Right cardiac atrium (tissue), 5 donors: Measurements from ENCODE around the gene ARID1A. TPM values are rescaled to one million over a fixed set of nuclear protein-coding genes. Genes with fewer than 3 reads are reported as not detected.

Source experiments
- ATAC-seq, 2 donors: fragments of 200-7000 bp; cut with Tn5 transposase; one replicate each; pipeline versions ENCODE4 v1.8.0 to v1.9.1; 2020; ENCODE audit warnings: moderate library complexity in 2 of 2, mild to moderate bottlenecking in 1 of 2
- DNase-seq, 3 donors: peaks; one replicate each; pipeline ENCODE4 v3.0.0-alpha.2; 2020
- H3K27ac ChIP-seq: one replicate; pipeline ENCODE4 v1.5.1; 2013; ENCODE audit warnings: mild to moderate bottlenecking, low read length, control low read depth, moderate library complexity
- H3K27me3 ChIP-seq: one replicate; pipeline ENCODE4 v1.6.1; 2013; ENCODE audit not compliant: control insufficient read depth, insufficient read depth
- H3K4me1 ChIP-seq: one replicate; pipeline ENCODE4 v1.6.1; 2013; ENCODE audit warnings: low read length; ENCODE audit not compliant: control insufficient read depth, insufficient read depth
- H3K4me3 ChIP-seq: one replicate; pipeline ENCODE4 v1.5.1; 2013; ENCODE audit warnings: low read length, control low read depth
- H3K9me3 ChIP-seq: one replicate; pipeline ENCODE4 v1.6.1; 2013; ENCODE audit warnings: low read length; ENCODE audit not compliant: control insufficient read depth
- WGBS: extraction: QIAGEN DNeasy Blood & Tissue Kit; methylation state at CpG from one replicate; pipeline ENCODE4 v1.1.7; 2013; 5-methylcytosine and 5-hydroxymethylcytosine counted together
- intact Hi-C, 4 donors: fragments of 100-400 bp; cut with DNase I; formaldehyde crosslinking; loops; one replicate each; pipeline versions ENCODE4 v1.11.0 to v1.14.0; 2022 to 2023
- polyA plus RNA-seq: library from polyadenylated mRNA; stranded (reverse); fragments of 200-250 nt; gene quantifications from one replicate; pipeline ENCODE4 v1.2.3, GENCODE V29; 2013
- total RNA-seq, 4 donors: library from RNA; stranded (reverse); fragmentation: NEBNext Ultra II Directional; extraction: Animal tissue kit (Norgen Biotek cat#: 25700); gene quantifications; one replicate each; pipeline ENCODE4 v1.2.1, GENCODE V29; 2021
- donor health status: healthy with polysubstance abuse.
- donor health status: DM: no; HTN: yes; CAD: no.
- donor health status: DM: no; HTN: no; CAD: no.
- donor health status: DM: no; HTN: yes; CAD: no; lungs with severe emphysema.
- donor health status: DM: yes; HTN: yes; CAD: no.

Gene ARID1A
- total and polyA plus RNA-seq, 5 donors, result 15.7 to 45.3 (median 37.6) TPM

DNA sequence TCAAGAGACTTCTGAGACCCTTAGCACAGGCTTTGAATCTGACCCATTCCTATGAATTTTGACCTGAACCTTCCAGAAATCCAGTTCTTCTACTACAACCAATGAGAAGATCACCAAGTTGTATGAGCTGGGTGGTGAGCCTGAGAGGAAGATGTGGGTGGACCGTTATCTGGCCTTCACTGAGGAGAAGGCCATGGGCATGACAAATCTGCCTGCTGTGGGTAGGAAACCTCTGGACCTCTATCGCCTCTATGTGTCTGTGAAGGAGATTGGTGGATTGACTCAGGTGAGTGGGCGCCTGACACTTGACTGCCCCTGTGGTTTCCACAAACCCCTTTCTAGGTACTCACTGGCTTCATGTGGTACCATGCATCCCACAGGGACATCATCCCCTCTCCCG lies 71.9 kb downstream of the ARID1A start:
- Histone ChIP-seq H3K27me3 (no peaks in the 10 kb centered on the region), H3K4me1 (peaks cover 13% of the 10 kb centered on the region), H3K4me3 (no peak overlapping the region), H3K9me3 (no peaks in the 10 kb centered on the region), H3K27ac (no peak overlapping the region)
- 82% methylated on average over 4 of the region's 4 CpGs for WGBS
- DNase-seq (no peak), ATAC-seq (no peak)
- intact Hi-C loops, result no loop called here

GRCh38 chr1:26768755-26769154 lies 72.9 kb downstream of the ARID1A start:
- DNase-seq (no peak), ATAC-seq (no peak)
- peak overlapping the region; percentile 46 for H3K27ac ChIP-seq
- WGBS, result 7% methylated on average over 3 of the region's 3 CpGs
- no peak overlapping the region for H3K4me3 ChIP-seq
- no peaks in the 10 kb centered on the region for H3K9me3 ChIP-seq
- no peaks in the 10 kb centered on the region for H3K27me3 ChIP-seq
- intact Hi-C loops, result no loop called here
- peaks cover 13% of the 10 kb centered on the region for H3K4me1 ChIP-seq

DNA sequence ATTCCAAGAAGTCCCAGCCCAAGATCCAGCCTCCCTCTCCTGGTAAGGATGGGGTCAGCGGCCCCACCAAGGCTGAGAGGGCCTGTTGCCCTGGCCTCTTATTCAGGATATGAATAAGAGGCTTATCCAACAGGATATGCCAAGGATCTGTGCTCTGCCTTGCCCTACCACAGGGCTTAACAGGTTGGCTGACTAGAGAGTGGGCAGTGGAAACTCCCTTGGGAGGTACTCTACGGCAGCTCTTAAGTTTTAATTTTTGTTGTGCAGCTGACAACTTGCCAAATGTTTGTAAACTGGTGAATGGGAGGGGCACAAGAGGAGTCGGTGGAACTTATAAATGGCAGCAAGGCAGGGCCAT lies 75.4 kb downstream of the ARID1A start:
- ATAC-seq (peak; percentile 9 to 71), DNase-seq (no peak)
- intact Hi-C loops, result no loop called here
- H3K4me3 ChIP-seq, result no peak overlapping the region
- no peaks in the 10 kb centered on the region for H3K27me3 ChIP-seq
- H3K4me1 ChIP-seq, result peaks cover 13% of the 10 kb centered on the region
- 48% methylated on average over 3 of the region's 3 CpGs for WGBS
- H3K27ac ChIP-seq, result peak overlapping the region; percentile 34
- no peaks in the 10 kb centered on the region for H3K9me3 ChIP-seq

- peak in 2 of 3 donors; percentile 42 to 63 for DNase-seq
- intact Hi-C loops, result no loop called here
- H3K9me3 ChIP-seq, result no peaks in the 10 kb centered on the region
- ATAC-seq, result peak; percentile 62 to 87
- no peak overlapping the region for H3K4me3 ChIP-seq
- peak overlapping the region; percentile 34 for H3K27ac ChIP-seq
- 67% methylated on average over 2 of the region's 2 CpGs for WGBS
- no peaks in the 10 kb centered on the region for H3K27me3 ChIP-seq
- H3K4me1 ChIP-seq, result peaks cover 13% of the 10 kb centered on the region
Observed at GRCh38 chr1:26771643-26772321, 76.0 kb downstream of the ARID1A start.

DNA sequence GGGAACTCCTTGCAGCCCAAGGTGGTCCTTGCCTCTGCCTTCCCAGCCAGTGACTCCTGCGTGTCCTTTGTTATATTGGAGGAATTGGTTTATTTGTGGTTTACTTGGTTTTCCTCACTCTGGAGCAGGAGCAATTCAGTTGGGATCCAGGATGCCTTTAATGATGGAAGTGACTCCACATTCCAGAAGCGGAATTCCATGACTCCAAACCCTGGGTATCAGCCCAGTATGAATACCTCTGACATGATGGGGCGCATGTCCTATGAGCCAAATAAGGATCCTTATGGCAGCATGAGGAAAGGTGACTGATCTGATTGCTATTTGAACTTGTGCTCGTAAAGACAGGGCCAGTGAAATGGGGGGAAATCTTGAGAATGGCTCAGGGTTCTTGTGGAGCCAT lies 76.9 kb downstream of the ARID1A start:
- no peak for DNase-seq
- no peak overlapping the region for H3K27ac ChIP-seq
- ATAC-seq, result no peak
- H3K9me3 ChIP-seq, result no peaks in the 10 kb centered on the region
- H3K27me3 ChIP-seq, result no peaks in the 10 kb centered on the region
- H3K4me1 ChIP-seq, result peaks cover 13% of the 10 kb centered on the region
- no peak overlapping the region for H3K4me3 ChIP-seq
- intact Hi-C loops, result no loop called here
- 85% methylated on average over 4 of the region's 4 CpGs for WGBS

DNA sequence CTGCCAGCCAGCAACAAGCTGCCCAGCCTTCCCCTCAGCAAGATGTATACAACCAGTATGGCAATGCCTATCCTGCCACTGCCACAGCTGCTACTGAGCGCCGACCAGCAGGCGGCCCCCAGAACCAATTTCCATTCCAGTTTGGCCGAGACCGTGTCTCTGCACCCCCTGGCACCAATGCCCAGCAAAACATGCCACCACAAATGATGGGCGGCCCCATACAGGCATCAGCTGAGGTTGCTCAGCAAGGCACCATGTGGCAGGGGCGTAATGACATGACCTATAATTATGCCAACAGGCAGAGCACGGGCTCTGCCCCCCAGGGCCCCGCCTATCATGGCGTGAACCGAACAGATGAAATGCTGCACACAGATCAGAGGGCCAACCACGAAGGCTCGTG lies 78.6 kb downstream of the ARID1A start:
- no peaks in the 10 kb centered on the region for H3K9me3 ChIP-seq
- no peak overlapping the region for H3K4me3 ChIP-seq
- H3K27me3 ChIP-seq, result no peaks in the 10 kb centered on the region
- H3K27ac ChIP-seq, result no peak overlapping the region
- intact Hi-C loops, result no loop called here
- DNase-seq (no peak), ATAC-seq (no peak)
- 96% methylated on average over 13 of the region's 13 CpGs for WGBS
- peaks cover 9% of the 10 kb centered on the region for H3K4me1 ChIP-seq

DNA sequence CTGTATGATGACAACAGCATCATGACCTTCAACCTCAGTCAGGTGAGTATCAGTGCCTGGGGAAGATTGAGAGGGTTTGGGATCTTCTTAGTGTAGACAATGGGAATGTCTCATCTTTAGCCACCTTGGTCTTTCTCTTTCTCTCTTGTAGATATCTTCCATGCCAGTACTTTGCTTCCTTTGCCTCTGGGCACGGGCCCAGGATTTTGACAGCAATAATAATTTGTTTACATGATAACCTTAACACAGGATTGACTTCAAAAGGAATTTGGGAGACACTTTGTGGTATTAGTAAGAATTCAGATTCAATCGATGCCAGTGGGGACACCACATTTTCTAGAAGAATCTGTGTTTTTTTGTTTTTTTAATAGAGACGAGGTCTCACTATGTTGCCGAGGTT lies 79.9 kb downstream of the ARID1A start:
- H3K9me3 ChIP-seq, result no peaks in the 10 kb centered on the region
- ATAC-seq (no peak), DNase-seq (no peak)
- intact Hi-C loops, result no loop called here
- peaks cover 9% of the 10 kb centered on the region for H3K4me1 ChIP-seq
- WGBS, result 74% methylated on average over 4 of the region's 4 CpGs
- no peak overlapping the region for H3K27ac ChIP-seq
- H3K27me3 ChIP-seq, result no peaks in the 10 kb centered on the region
- no peak overlapping the region for H3K4me3 ChIP-seq

DNA sequence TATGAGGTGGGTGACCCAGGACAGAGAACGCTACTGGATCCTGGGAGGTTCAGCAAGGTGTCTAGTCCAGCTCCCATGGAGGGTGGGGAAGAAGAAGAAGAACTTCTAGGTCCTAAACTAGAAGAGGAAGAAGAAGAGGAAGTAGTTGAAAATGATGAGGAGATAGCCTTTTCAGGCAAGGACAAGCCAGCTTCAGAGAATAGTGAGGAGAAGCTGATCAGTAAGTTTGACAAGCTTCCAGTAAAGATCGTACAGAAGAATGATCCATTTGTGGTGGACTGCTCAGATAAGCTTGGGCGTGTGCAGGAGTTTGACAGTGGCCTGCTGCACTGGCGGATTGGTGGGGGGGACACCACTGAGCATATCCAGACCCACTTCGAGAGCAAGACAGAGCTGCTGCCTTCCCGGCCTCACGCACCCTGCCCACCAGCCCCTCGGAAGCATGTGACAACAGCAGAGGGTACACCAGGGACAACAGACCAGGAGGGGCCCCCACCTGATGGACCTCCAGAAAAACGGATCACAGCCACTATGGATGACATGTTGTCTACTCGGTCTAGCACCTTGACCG lies 83.4 kb downstream of the ARID1A start:
- no peak for ATAC-seq
- no peak for DNase-seq
- Histone ChIP-seq H3K9me3 (no peaks in the 10 kb centered on the region), H3K27me3 (no peaks in the 10 kb centered on the region), H3K4me3 (no peak overlapping the region), H3K4me1 (peaks cover 1% of the 10 kb centered on the region), H3K27ac (no peak overlapping the region)
- intact Hi-C loops, result no loop called here
- 71% methylated on average over 11 of the region's 11 CpGs for WGBS

- ATAC-seq (no peak), DNase-seq (no peak)
- intact Hi-C loops, result loop anchor here in 2 of 4 donors (10.0 kb wide), 2 partner anchors 76 to 276 kb away; no protein-coding TSS in a partner anchor
- 87% methylated on average over 21 of the region's 21 CpGs for WGBS
- H3K4me3 ChIP-seq, result no peak overlapping the region
- peaks cover 7% of the 10 kb centered on the region for H3K4me1 ChIP-seq
- no peaks in the 10 kb centered on the region for H3K27me3 ChIP-seq
- H3K27ac ChIP-seq, result no peak overlapping the region
- H3K9me3 ChIP-seq, result no peaks in the 10 kb centered on the region
Observed at GRCh38 chr1:26780344-26780957, 84.6 kb downstream of the ARID1A start.

GRCh38 chr1:26781206-26781825 lies 85.5 kb downstream of the ARID1A start:
- DNase-seq (no peak), ATAC-seq (no peak)
- H3K27ac ChIP-seq, result no peak overlapping the region
- intact Hi-C loops, result loop anchor here in 2 of 4 donors (10.0 kb wide), 2 partner anchors 77 to 277 kb away; no protein-coding TSS in a partner anchor
- no peak overlapping the region for H3K4me3 ChIP-seq
- WGBS, result 65% methylated on average over 11 of the region's 11 CpGs
- peaks cover 10% of the 10 kb centered on the region for H3K4me1 ChIP-seq
- H3K27me3 ChIP-seq, result no peaks in the 10 kb centered on the region
- no peaks in the 10 kb centered on the region for H3K9me3 ChIP-seq
